OCI-M2 (cell line): ENCODE measurements around the gene ROBO1.

Experiments used
- DNase-seq: peaks from one replicate; lab custom pipeline; 2025; ENCODE audit not compliant: unreplicated experiment; lab: John Stamatoyannopoulos, UW

Gene ROBO1

GRCh38 chr3:78992830-78993229, 775.0 kb downstream of the ROBO1 start:
- DNase-seq, result no peak

DNA sequence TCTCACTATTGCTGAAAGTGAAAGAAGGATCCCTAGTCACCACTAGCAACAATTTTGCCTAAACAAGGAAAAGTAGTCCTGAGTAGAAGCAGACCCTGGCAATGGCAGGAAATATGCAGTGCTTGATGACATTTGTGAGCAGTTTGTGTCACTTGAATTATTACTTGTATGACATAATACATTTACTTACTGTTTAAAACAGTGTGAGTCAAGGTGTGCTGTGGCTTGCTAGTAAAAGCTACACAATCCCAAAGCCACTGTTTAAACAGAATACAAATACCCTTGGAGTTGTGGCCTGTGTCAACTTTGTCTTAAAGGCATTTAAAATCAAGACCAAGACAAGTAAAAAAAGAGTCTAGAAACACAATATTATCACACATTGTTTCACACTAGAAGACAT, 775.4 kb downstream of the ROBO1 start:
- DNase-seq, result no peak

DNA sequence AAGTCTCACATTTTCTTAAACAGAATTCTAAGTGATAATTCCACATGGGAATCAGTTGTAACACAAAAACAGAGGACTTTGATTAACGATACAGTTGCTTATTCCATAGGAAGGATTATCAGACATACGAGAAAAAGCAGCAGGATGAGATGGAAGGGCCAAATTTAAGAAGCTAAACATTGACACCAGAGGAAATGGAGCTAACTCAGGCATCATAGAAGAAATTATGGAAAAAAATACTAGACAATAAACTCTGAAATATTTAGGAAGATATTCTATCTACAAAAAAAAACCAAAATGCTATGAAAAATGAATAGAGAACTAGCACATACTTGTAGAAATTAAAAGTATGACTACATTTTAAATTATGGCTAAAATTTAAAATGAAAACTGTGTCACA, 776.1 kb downstream of the ROBO1 start:
- DNase-seq, result no peak

- no peak for DNase-seq
These were observed 777.6 kb downstream of the ROBO1 start for GRCh38 chr3:78990156-78990555.

GRCh38 chr3:78988324-78988723, 779.5 kb downstream of the ROBO1 start:
- no peak for DNase-seq

DNA sequence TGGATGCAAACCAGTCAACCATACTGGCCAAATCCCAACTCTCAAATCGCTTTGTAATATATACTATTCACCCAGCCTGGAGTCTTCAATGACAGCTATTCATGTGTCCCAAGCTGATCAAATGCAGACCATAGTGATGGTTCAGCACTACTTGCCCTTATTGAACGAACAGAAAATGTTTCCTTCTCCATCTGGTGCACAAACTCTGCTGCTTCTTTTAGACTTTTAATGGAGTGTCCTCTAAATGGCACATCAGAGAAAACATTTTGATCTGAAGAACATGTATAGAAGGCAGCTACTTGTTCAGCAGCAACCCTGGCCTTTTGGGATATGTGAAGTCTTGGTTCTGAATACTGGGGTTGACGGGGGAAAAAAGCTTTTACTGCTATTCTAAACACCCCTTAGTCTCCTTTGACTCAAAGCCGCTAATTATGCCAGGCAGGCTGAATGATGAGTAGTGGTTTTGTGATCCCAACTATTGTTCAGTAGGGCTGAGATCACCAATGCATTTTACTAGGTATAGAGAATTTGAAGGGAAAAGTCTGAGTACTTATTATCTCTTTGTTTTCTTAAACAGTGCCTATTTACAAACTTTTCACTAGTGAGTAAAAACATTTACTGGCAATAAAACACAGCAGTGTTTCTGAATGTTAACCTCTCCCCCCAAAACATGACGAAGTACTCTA, 781.2 kb downstream of the ROBO1 start:
- DNase-seq, result no peak

- DNase-seq, result no peak
These were observed 781.8 kb downstream of the ROBO1 start for GRCh38 chr3:78985981-78986380.

- DNase-seq, result no peak
These were observed 788.8 kb downstream of the ROBO1 start for GRCh38 chr3:78979028-78979427.

DNA sequence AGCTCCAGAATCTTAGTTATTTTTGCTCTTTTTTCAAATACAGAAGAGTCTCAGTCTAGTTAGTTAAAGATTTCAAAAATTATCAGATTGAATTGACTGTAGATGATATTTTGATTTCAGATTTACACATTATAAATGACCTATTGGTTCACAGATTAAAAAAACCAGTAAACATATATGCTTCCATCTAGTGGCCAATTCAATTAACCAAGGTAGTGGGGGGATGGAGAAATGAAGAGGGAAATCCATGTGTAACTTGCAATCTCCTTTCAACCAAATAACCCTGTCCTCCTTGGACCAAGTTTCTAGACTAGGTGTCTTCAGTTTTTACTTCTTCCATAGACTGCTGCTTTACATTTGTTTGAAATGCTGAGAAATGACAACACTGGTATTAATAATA, 789.8 kb downstream of the ROBO1 start:
- DNase-seq, result no peak

- no peak for DNase-seq
These were observed 790.7 kb downstream of the ROBO1 start for GRCh38 chr3:78977073-78977472.

DNA sequence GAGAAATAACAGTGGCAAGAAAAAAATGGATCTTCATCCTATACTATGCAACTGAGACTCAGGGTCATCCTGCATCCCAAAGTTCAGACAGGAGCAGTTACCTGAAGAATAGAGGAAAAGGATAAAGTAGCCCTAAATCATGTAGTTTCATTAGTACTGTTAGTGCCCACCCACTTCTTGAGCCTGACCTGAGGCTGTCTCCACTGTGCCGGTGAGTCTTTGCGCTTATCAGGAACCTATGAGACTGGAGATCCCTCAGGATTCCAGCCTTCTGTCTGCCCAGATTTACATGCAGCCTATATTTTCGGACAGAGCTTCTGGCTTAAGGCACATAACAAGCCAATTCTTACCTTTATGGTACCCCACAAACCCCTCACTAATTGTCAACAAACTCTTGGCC, 791.6 kb downstream of the ROBO1 start:
- no peak for DNase-seq

DNA sequence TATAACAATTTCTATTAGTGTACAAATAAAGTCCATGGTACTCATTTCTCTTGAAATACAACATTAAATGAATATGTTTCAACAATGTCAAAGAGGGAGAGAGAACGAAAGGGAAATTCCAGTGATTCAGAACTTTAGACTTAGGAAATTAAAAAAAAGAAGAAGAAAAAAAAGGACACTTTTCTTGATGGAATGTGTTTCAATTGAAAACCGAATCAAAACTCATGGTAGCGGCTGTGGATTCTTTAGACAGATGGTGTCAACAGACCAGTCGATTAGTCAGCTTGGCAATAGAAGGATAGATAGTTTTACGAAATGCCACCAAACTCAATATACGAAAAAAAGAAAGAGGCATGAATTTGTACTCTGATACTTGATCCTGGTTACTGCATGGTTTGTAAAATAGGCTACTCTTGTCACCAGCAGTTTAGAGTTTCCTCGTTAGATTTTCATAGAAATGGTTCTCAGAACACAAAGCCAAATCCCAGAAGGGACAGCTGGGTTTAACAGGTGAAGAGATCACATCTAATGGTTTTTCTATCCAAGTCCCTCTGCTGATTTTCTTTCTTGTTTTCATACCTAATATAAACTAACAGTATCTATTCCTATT, 793.5 kb downstream of the ROBO1 start:
- DNase-seq, result no peak

GRCh38 chr3:78972617-78973301, 795.0 kb downstream of the ROBO1 start:
- no peak for DNase-seq

- no peak for DNase-seq
These were observed 797.1 kb downstream of the ROBO1 start for GRCh38 chr3:78970656-78971055.

GRCh38 chr3:78969483-78969882, 798.3 kb downstream of the ROBO1 start:
- DNase-seq, result no peak

- no peak for DNase-seq
These were observed 800.7 kb downstream of the ROBO1 start for GRCh38 chr3:78967061-78967460.

GRCh38 chr3:78963771-78964170, 804.0 kb downstream of the ROBO1 start:
- no peak for DNase-seq

DNA sequence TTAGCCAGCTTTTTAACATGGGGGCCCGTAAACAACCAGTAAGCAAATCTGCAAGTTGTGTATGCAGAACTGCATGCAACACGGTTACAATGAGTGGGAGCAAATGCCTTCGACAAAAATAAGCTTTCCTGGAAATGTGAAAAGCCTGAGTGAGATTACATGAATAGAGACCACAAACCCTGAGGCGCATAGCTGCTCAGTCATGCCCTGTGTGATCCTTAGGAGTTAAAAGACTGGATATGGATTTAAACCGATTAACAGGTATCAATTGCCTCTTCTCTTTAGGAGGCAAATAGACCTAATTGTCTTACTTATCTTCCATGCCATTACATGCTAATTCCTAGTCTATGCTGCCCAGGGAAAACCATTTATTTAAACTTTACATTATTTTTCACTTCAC, 810.3 kb downstream of the ROBO1 start:
- DNase-seq, result no peak

- no peak for DNase-seq
These were observed 816.4 kb downstream of the ROBO1 start for GRCh38 chr3:78951342-78951945.

GRCh38 chr3:78941587-78941986, 826.2 kb downstream of the ROBO1 start:
- no peak for DNase-seq

GRCh38 chr3:78940626-78941025, 827.2 kb downstream of the ROBO1 start:
- DNase-seq, result no peak

DNA sequence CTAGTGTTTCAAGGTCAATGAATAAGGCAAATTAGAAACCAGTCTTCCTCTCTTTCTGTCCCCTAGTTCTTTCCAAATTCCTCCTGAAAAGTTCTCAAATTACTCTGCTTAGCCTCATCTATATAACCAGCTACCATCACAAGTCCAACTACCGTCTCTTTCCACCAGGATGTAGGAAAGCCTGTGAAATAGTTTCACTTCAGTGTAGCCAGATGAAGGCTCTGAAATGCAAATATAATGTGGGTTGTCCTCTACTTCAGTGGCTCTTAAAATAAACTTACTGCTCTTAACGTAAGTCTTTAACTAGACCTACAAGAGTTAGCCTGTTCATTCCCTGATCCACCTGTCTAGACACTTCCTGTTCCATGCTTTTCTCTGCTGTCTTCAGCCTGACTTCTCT, 827.7 kb downstream of the ROBO1 start:
- no peak for DNase-seq
